Activated CD4-positive, alpha-beta T cell treated with anti-CD3 and anti-CD28 coated beads for 4 hours (primary cell): ENCODE measurements around the gene DCAF5.

ENCODE experiments used
- DNase-seq, 2 donors: peaks; one replicate each; pipeline ENCODE4 v3.0.0-alpha.2; 2020

The DCAF5 gene

DNA sequence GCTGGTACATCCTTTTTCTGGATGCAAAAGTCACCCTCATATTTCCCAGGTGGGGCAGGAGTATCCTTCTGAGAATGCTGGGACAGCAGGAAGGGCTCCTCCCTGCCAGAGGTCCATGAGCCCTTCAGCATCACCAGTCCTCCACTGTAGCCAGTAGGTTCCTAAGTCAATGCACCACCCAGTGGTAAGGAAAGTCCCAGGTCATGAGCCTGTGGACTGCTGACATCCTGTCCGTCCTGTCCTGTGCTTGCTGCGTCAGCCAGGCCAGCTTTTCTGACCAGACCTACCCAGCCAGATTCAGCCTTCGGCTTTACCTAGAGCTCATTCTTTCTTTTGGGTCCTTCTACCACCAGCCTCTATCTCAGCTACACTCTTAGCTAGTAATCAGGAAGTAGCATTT is 150.8 kb downstream of the DCAF5 start:
- DNase-seq, result no peak

DNA sequence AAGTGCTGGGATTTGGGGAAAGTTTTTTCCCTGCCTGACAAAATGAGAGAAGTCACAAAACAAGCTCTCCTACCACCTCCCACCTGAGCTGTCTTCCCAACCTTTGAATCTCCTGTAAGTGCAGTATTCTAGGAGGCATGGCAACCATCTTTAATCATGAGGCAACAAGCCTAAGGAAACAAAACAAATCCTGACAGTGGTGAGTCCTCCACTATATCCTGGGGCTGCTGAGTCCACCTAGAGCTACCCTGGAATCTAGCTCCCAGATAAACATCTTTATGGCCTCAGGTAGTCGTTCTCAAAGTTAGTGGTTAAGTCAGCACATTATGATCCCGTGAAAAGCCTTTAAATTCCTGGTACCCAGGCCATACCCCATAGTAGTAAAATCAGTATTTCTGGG is 151.5 kb downstream of the DCAF5 start:
- no peak for DNase-seq
